HG03097 (cell line): ENCODE data around the gene GBP4.
"Not testable (repeated sequence)": the region's sequence is repeated elsewhere in the genome, so short reads cannot be mapped to it uniquely, and the experiment has no call there.

Experiments used
- ATAC-seq: cut with Tn5 transposase; IDR thresholded peaks from one replicate; pipeline ENCODE4 v1.9.1; 2021; ENCODE audit not compliant: unreplicated experiment, low FRiP score

GBP4 gene, protein sequence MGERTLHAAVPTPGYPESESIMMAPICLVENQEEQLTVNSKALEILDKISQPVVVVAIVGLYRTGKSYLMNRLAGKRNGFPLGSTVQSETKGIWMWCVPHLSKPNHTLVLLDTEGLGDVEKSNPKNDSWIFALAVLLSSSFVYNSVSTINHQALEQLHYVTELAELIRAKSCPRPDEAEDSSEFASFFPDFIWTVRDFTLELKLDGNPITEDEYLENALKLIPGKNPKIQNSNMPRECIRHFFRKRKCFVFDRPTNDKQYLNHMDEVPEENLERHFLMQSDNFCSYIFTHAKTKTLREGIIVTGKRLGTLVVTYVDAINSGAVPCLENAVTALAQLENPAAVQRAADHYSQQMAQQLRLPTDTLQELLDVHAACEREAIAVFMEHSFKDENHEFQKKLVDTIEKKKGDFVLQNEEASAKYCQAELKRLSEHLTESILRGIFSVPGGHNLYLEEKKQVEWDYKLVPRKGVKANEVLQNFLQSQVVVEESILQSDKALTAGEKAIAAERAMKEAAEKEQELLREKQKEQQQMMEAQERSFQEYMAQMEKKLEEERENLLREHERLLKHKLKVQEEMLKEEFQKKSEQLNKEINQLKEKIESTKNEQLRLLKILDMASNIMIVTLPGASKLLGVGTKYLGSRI

GRCh38 chr1:89198491-89199072 lies at the start of gene GBP4:
Gene GBP4 (minus strand): TSS chr1:89198942. CDS start chr1:89198834, 108 bp downstream.
- ATAC-seq: peak; percentile 45

GRCh38 chr1:89243046-89243445 lies 44.3 kb upstream of the GBP4 start:
- ATAC-seq: no peak

DNA sequence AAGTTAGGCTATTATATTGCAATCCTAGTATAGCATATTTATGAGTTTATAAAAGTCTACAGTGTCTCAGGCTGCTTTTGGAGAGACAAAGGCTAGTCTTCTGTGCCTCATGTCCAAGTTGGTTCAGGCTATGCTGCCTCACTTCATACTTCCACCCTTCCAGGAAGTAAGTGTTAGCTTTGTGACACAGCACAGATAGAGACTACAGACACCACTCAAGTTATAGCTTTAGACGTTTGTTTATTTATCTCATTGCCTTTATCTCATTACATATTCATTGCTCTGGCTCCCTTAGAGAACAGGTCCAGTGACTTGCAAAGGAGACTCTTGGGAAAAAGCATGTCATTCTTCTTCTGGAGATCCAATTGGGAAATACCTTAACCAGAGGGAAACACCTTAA lies 22.6 kb upstream of the GBP4 start:
- ATAC-seq: no peak

DNA sequence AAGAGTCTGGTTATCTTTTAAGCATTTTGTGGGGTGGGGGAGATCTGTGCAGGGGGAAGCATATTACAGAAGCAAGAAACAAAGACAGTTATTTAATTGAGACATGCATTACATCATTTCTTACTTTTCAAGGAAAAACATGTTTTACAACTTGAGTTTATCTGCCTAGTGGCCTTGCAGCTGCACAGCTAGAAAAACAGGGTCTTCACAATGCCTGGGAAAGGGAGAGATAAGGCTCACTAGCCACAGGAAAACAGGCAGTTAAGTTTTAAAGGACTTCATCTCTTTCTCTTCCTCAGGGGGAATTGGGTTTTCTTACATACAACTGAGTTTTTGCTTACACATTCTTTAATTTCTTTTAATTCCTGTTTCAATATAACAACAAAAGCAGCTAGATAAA lies 21.1 kb upstream of the GBP4 start:
- not testable (repeated sequence) for ATAC-seq

- ATAC-seq: not testable (repeated sequence)
Observed at GRCh38 chr1:89218941-89219340, 20.2 kb upstream of the GBP4 start.

DNA sequence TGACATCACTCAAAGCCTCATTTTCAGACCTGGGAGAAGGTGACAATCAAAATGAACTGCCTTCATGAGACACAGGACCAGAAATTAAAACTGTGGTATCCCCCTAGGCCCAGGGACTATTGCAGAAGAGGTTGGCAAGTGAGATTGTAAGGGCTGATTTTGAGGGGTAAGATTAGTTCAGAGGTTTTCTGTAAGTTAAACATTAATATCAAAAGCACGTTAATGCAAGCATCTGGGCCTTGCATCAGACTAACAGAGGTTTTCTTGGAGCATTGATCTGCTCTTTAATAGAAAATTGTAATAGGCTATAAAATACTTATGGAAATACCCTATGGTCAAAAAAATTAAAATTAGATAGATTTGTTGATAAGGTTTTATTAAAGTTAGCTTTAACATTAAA lies 14.6 kb upstream of the GBP4 start:
- ATAC-seq: no peak

DNA sequence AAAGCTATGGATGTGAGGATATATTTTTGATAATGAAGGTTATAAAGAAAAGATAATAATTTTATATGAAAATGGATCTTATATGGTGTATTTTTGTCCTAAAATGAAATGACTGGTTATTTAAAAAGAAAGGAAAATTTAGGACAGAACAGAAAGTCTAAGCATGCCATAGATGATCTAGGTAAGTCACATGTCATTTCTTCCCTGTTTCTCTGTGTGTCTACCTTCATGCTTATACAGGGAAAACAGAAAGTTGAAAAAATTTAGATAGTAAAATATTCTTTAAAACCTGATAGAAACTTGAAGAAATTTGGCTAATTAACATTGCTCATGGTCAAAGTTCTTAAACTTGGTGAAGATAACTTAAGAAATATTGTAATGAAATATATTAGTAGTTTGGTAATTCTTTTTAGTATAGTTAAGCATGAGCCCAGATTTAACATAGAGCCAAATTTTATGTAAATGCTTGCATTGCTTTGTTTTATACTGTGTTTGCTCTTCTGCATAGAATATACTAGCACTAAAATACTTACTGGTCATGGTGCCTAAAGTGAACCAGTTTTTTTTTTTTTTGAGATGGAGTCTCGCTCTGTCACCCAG lies 12.4 kb upstream of the GBP4 start:
- ATAC-seq: no peak

GRCh38 chr1:89206373-89206772 lies 7.6 kb upstream of the GBP4 start:
- ATAC-seq: no peak

DNA sequence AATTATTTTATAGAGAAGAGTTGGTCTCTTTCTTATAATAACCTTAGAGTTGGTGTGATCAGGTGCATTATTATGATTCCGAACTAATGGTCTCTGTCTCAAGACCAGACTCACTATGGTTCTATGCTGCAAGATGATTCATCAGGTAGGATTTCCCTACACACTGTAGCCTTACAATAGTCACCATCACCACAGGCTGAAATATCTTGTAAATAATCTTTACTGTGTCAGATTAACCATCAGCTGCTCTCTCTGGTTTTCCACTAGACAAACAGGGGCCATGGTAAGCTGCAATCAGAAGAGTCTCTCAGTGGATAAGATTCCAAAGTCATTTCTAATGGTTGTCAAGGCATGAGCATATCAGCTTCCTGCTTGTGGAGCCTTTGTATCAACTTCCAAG lies 4.4 kb upstream of the GBP4 start:
- ATAC-seq: no peak

DNA sequence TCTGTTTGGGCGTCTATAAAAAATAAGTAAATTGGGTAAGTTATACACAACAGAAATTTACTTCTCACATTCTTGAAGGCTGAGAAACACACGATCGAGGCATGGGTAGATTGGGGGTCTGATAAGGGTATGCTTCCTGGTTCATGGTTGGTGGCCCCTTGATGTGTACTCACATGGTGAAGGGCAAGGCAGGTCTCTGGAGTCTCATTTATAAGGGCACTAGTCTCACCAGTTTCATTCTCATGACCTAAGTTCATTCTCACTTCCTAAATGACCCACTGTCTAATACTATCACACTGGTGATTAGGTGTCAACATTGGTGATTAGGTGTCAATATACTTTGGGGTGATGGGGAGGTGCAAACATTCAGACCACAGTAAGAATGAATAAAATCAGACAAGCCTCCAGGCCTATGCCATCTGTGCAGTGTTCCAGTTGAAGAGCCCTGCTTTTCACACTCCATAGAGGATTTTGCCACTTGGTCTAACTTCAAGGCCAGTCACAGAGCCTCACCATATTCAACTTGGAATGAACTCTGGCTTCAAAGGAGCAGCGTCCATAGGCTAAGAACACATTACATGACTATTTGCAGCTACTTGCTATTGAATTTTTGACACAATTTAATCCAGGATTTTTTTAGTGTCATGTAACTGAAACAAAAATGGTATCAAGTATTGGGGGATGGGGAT lies 2.5 kb upstream of the GBP4 start:
- ATAC-seq: peak; percentile 80

GRCh38 chr1:89200663-89201062 lies 1.9 kb upstream of the GBP4 start:
- ATAC-seq: no peak

DNA sequence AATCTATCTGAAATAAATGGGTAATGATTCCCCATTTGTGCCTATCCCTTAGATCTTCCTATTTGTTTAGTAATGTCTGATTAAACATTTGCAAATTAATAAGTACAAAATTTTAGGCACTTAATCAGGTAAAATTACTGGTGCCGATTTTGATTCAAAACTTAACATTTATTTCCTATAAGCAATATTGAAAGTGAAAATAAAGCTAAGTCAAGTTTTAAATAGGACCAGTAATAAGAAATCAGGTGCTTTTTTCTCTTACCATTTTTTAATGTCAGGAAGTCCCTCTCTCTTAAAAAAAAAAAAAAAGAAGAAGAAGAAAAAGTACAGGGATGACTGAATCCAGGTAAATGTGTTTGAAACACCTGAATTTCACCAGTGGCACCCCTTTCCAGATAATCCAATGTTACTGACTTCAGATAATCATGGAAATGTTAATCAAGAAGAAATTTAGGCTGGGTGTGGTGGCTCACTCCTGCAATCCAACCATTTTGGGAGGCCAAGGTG lies 836 bp upstream of the GBP4 start:
- ATAC-seq: no peak

GRCh38 chr1:89198081-89198480 lies 661 bp downstream of the GBP4 start:
- no peak for ATAC-seq

- ATAC-seq: no peak
Observed at GRCh38 chr1:89195476-89195875, 3.3 kb downstream of the GBP4 start.

DNA sequence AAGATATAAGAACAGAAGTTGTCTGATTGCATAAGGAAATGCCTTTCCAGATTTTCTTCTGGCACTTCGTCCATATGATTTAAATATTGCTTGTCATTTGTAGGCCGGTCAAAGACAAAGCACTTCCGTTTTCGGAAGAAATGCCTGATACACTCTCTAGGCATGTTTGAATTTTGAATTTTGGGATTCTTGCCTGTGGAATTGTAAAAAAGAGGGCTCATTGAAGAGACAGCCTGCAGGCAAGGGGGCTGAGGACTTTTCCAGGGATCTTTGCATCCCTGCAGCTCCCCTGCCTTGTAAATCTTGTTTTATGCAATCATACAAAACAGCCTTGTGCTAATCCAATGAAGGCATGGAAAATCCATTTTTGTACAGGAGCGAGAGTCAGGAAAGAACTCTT lies 7.4 kb downstream of the GBP4 start:
- no peak for ATAC-seq

DNA sequence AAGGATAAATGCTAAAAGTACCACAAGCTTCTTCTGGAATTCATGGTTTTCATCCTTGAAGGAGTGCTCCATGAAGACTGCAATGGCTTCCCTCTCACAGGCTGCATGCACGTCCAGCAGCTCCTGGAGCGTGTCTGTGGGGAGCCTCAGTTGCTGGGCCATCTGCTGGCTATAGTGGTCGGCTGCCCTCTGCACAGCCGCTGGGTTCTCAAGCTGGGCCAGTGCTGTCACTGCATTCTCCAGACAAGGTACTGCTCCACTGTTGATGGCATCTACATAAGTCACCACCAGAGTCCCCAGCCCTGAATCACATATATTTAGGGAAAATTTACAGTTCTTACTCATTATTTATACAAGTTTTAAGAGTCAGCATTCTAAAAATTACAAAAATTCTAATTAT lies 8.7 kb downstream of the GBP4 start:
- no peak for ATAC-seq

- no peak for ATAC-seq
Observed at GRCh38 chr1:89179343-89179742, 19.4 kb downstream of the GBP4 start.

- ATAC-seq: no peak
Observed at GRCh38 chr1:89176971-89177370, 21.8 kb downstream of the GBP4 start.

GRCh38 chr1:89175601-89176256 lies 23.0 kb downstream of the GBP4 start, which contains the start of gene GBP7:
Gene GBP7 (minus strand): TSS chr1:89176003. CDS start chr1:89171935, 4,068 bp downstream.
- ATAC-seq: no peak

DNA sequence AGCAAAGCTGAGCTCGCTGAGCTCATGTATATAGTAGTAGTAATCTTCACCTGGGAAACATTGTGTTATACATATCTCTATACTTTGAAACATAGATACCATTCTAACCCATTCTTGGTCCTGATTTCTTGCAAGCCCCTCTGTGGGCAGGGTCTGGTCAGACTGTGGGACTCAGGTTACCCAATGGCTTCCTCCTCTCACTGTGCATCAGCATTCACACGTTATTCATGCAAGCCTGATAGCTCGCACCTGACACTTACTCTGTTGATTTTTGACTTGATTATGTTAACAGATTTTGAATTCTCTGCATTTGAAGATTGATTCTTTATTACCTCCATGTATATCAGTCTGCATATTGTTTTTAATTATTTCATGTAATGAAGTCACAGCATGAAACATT lies 24.3 kb downstream of the GBP4 start:
- ATAC-seq: no peak
